Adrenal gland (tissue), 12 donors: ENCODE measurements around the gene GLCE. TPM values are rescaled to one million over a fixed set of nuclear protein-coding genes. Genes with fewer than 3 reads are reported as not detected.
"Not testable (repeated sequence)": the region's sequence is repeated elsewhere in the genome, so short reads cannot be mapped to it uniquely, and the experiment has no call there.

Source experiments
- DNase-seq, 7 donors: peaks; one replicate each; pipeline ENCODE4 v3.0.0-alpha.2; 2019 to 2020
- H3K27ac ChIP-seq, 5 donors: fragments of 200-600 bp; sonication (generic) in 4 of 5; 1 replicate in 3 of 5; 2 replicates in 2 of 5; pipeline versions ENCODE4 v1.5.1 to v1.8.0; 2016 to 2020; ENCODE audit warnings: mild to moderate bottlenecking in 1 of 5
- H3K27me3 ChIP-seq: fragments of 200-600 bp; 2 replicates; pipeline ENCODE4 v1.8.0; 2021
- H3K36me3 ChIP-seq, 2 donors: fragments of 200-600 bp; replicated peaks in 1 of 2; 1 replicate in 1 of 2; 2 replicates in 1 of 2; pipeline versions ENCODE4 v1.5.1 to v1.8.0; 2018 to 2022
- H3K4me1 ChIP-seq, 2 donors: fragments of 200-600 bp; replicated peaks in 1 of 2; 1 replicate in 1 of 2; 2 replicates in 1 of 2; pipeline versions ENCODE4 v1.5.1 to v1.8.0; 2018 to 2021
- H3K4me3 ChIP-seq, 4 donors: fragments of 200-600 bp; sonication (generic) in 3 of 4; one replicate each; pipeline ENCODE4 v1.5.1; 2016 to 2018
- H3K9me3 ChIP-seq, 3 donors: fragments of 200-600 bp; sonication (generic) in 1 of 3; replicated peaks in 1 of 3; 1 replicate in 2 of 3; 2 replicates in 1 of 3; pipeline versions ENCODE4 v1.5.1 to v1.8.0; 2016 to 2021
- CTCF ChIP-seq, 6 experiments: fragments of 450-650 bp in 4 of 6; fragments of 200-600 bp in 2 of 6; sonication (generic) in 1 of 6; IDR thresholded peaks; 1 replicate in 5 of 6; 2 replicates in 1 of 6; pipeline versions ENCODE4 v1.5.1 to v1.8.0; 2016 to 2021; ENCODE audit warnings: antibody characterized with exemption in 6 of 6, mild to moderate bottlenecking in 2 of 6, moderate library complexity in 1 of 6
- POLR2A ChIP-seq, 2 donors: fragments of 450-650 bp; IDR thresholded peaks; one replicate each; pipeline ENCODE4 v1.6.1; 2017; ENCODE audit warnings: antibody characterized with exemption in 2 of 2, mild to moderate bottlenecking in 2 of 2, moderate library complexity in 1 of 2
- WGBS, 4 donors: extraction: QIAGEN DNeasy Blood & Tissue Kit in 2 of 4; methylation state at CpG; one replicate each; pipeline versions ENCODE4 v1.1.5 to v1.1.7; 2013 to 2017; 5-methylcytosine and 5-hydroxymethylcytosine counted together
- intact Hi-C, 2 donors: fragments of 100-400 bp; cut with DNase I; formaldehyde crosslinking; loops; one replicate each; pipeline versions ENCODE4 v1.14.1 to v1.15.0; 2022 to 2023
- polyA plus RNA-seq, 3 donors: library from polyadenylated mRNA; stranded (reverse); fragments of 200-250 nt in 2 of 3; fragments of 350-450 nt in 1 of 3; fragmentation: Illumina TruSeq in 1 of 3; extraction: RNeasy Lipid Tissue Mini Kit (QIAGEN cat#74804) in 1 of 3; gene quantifications; one replicate each; pipeline ENCODE4 v1.2.3, GENCODE V29; 2013 to 2014
- total RNA-seq, 9 donors: library from RNA; depleted of rRNA in 4 of 9; stranded (reverse); fragments of >200 nt in 4 of 9; fragments of 120-200 nt in 1 of 9; fragmentation: NEBNext Ultra II Directional in 1 of 9; extraction: Animal tissue kit (Norgen Biotek cat#: 25700) in 1 of 9; gene quantifications; one replicate each; pipeline versions ENCODE4 v1.1.0 to v1.2.4, GENCODE V29; 2013 to 2023
- donor health status: healthy with polysubstance abuse.
- donor health status: Bipolar disorder and iron deficiency.
- donor health status: DM: yes; HTN: yes; CAD: no.
- donor health status: DM: no; HTN: no; CAD: no.
- donor health status: DM: no; HTN: no; CAD: no.
- donor health status: DM: yes; HTN: yes; CAD: no.

Gene GLCE
- total and polyA plus RNA-seq, 12 donors, result 9.3 to 48.4 (median 28.1) TPM

GRCh38 chr15:69298697-69299441 is 138.4 kb downstream of the GLCE start, which contains the start of gene PAQR5:
PAQR5 (plus strand) TSS chr15:69298912; CDS start chr15:69360081, 61,169 bp downstream.
- TF ChIP-seq POLR2A (IDR thresholded peaks at IDR 0.05) (peak; percentile 16 to 61), CTCF (IDR thresholded peaks at IDR 0.05) (no peak)
- no peaks in the 10 kb centered on the region for H3K9me3 ChIP-seq
- no peaks in the 10 kb centered on the region for H3K36me3 ChIP-seq
- no peaks in the 10 kb centered on the region for H3K27me3 ChIP-seq
- peak within 1 kb of the TSS in 3 of 5 donors; percentile 26 to 58 (median 49) for H3K27ac ChIP-seq
- 1 to 3% (median 1%) methylated on average over 12 to 74 of the region's 74 CpGs for WGBS, 4 donors
- H3K4me1 ChIP-seq, result peaks cover 9 to 16% of the 10 kb centered on the region in 2 donors
- peak; percentile 50 to 73 (median 67) for DNase-seq
- H3K4me3 ChIP-seq, result peak within 1 kb of the TSS in 2 of 4 donors; percentile 61 to 85
- intact Hi-C loops, result loop anchor here in 1 of 2 donors (10.0 kb wide), 1 partner anchor 86 kb away; no protein-coding TSS in a partner anchor

GRCh38 chr15:69299451-69299886 is 139.0 kb downstream of the GLCE start:
- Histone ChIP-seq H3K36me3 (no peaks in the 10 kb centered on the region), H3K27me3 (no peaks in the 10 kb centered on the region), H3K4me1 (peaks cover 15 to 21% of the 10 kb centered on the region in 2 donors), H3K27ac (peak overlapping the region in 3 of 5 donors; percentile 20 to 58 (median 49)), H3K4me3 (peak overlapping the region in 2 of 4 donors; percentile 61 to 85), H3K9me3 (no peaks in the 10 kb centered on the region)
- intact Hi-C loops, result loop anchor here in 1 of 2 donors (10.0 kb wide), 1 partner anchor 85 kb away; no protein-coding TSS in a partner anchor
- no peak for DNase-seq
- TF ChIP-seq POLR2A (IDR thresholded peaks at IDR 0.05), result no peak
- TF ChIP-seq CTCF (IDR thresholded peaks at IDR 0.05), result no peak
- 25 to 45% (median 28%) methylated on average over 7 to 16 of the region's 16 CpGs for WGBS, 4 donors

GRCh38 chr15:69299943-69300588 is 139.6 kb downstream of the GLCE start:
- Histone ChIP-seq H3K4me3 (peak overlapping the region in 1 of 4 donors; percentile 61), H3K4me1 (peaks cover 19 to 27% of the 10 kb centered on the region in 2 donors)
- intact Hi-C loops, result loop anchor here in 1 of 2 donors (10.0 kb wide), 1 partner anchor 85 kb away; no protein-coding TSS in a partner anchor

GRCh38 chr15:69301101-69301500 is 140.7 kb downstream of the GLCE start:
- 89 to 99% (median 91%) methylated on average over 8 of the region's 8 CpGs for WGBS, 4 donors
- not testable (repeated sequence) for H3K27me3 ChIP-seq

More at GRCh38 chr15:69299943-69300588, 139.6 kb downstream of the GLCE start:
- TF ChIP-seq POLR2A (IDR thresholded peaks at IDR 0.05), result peak in 1 of 2 donors; percentile 49
- TF ChIP-seq CTCF (IDR thresholded peaks at IDR 0.05), result no peak
- no peaks in the 10 kb centered on the region for H3K9me3 ChIP-seq
- H3K27ac ChIP-seq, result peak overlapping the region in 4 of 5 donors; percentile 11 to 58 (median 34)
- no peaks in the 10 kb centered on the region for H3K36me3 ChIP-seq
- H3K27me3 ChIP-seq, result no peaks in the 10 kb centered on the region
- WGBS, 4 donors, result 42 to 49% (median 46%) methylated on average over 7 to 9 of the region's 9 CpGs
- DNase-seq, result peak in 5 of 7 donors; percentile 47 to 61 (median 54)

GRCh38 chr15:69302087-69302486 is 141.7 kb downstream of the GLCE start:
- H3K4me3 ChIP-seq, H3K27me3 ChIP-seq, H3K36me3 ChIP-seq, H3K9me3 ChIP-seq, intact Hi-C loops: not testable (repeated sequence)
- peak in 1 of 7 donors; percentile 5 for DNase-seq
- peak overlapping the region in 3 of 5 donors; percentile 7 to 86 (median 38) for H3K27ac ChIP-seq
- peaks cover 27 to 35% of the 10 kb centered on the region in 2 donors for H3K4me1 ChIP-seq
- 92 to 100% (median 94%) methylated on average over 2 to 6 of the region's 6 CpGs for WGBS, 4 donors

More at GRCh38 chr15:69301101-69301500, 140.7 kb downstream of the GLCE start:
- H3K9me3 ChIP-seq, H3K27ac ChIP-seq, H3K36me3 ChIP-seq, DNase-seq, intact Hi-C loops, H3K4me3 ChIP-seq: not testable (repeated sequence)
- peaks cover 25 to 34% of the 10 kb centered on the region in 2 donors for H3K4me1 ChIP-seq
